ENCODE results near the gene KIF1B. TPM values are rescaled to one million over a fixed set of nuclear protein-coding genes. Genes with fewer than 3 reads are reported as not detected.
A peak's percentile ranks its signal among the peaks of the same experiment; 100 is the strongest.

The KIF1B gene
- total RNA-seq, 1 donor from 2014 or later = 78.4 TPM

DNA sequence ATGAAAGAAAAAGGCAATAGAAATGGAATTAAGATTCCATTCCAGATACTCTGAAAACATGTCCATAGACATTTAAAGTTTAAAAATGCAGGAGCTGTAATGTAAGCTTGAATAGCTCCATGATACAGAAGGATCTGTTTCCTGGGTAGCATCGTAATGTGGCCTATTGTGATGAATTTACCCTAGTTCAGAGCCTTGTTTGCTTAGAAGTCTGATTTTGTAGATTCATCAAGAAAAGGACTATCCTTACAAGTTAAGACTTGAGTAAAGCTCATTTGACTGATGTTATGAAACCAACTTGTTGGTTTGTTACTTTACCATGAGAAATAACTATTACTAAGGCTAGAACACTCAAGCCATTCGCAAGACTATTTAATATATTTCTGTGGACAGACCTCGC lies 55.5 kb downstream of the KIF1B start:
- peaks cover 83% of the 10 kb centered on the region for H3K36me3 ChIP-seq
- H3K9me3 ChIP-seq (replicated peaks) = no peaks in the 10 kb centered on the region
- no peak for DNase-seq
- no peak overlapping the region for H3K4me3 ChIP-seq
- no peaks in the 10 kb centered on the region for H3K27me3 ChIP-seq (ENCODE audit: low read depth)
- H3K27ac ChIP-seq (replicated peaks) = no peak overlapping the region
- intact Hi-C loops (cut with micrococcal nuclease) = no loop called here
- H3K4me1 ChIP-seq = peaks cover 14% of the 10 kb centered on the region
- TF ChIP-seq, protein P1, sequence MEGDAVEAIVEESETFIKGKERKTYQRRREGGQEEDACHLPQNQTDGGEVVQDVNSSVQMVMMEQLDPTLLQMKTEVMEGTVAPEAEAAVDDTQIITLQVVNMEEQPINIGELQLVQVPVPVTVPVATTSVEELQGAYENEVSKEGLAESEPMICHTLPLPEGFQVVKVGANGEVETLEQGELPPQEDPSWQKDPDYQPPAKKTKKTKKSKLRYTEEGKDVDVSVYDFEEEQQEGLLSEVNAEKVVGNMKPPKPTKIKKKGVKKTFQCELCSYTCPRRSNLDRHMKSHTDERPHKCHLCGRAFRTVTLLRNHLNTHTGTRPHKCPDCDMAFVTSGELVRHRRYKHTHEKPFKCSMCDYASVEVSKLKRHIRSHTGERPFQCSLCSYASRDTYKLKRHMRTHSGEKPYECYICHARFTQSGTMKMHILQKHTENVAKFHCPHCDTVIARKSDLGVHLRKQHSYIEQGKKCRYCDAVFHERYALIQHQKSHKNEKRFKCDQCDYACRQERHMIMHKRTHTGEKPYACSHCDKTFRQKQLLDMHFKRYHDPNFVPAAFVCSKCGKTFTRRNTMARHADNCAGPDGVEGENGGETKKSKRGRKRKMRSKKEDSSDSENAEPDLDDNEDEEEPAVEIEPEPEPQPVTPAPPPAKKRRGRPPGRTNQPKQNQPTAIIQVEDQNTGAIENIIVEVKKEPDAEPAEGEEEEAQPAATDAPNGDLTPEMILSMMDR (IDR thresholded peaks at IDR 0.05; ENCODE audit: borderline replicate concordance) = no peak

DNA sequence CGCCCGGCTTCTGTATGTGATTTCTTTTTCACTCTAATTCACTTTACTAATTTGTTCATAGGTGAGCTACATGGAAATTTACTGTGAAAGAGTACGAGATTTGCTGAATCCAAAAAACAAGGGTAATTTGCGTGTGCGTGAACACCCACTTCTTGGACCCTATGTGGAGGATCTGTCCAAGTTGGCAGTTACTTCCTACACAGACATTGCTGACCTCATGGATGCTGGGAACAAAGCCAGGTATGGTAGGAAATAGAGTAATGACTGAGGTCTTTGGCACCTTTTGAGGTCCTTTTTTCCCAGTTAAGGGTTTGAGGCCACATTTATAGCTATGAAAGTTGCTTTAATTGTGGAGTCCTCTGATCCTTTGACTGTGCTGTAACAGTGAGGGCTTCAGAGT lies 56.9 kb downstream of the KIF1B start:
- Histone ChIP-seq H3K27ac (replicated peaks) (peak overlapping the region; percentile 22), H3K4me3 (no peak overlapping the region), H3K27me3 (ENCODE audit: low read depth) (no peaks in the 10 kb centered on the region), H3K36me3 (peaks cover 75% of the 10 kb centered on the region), H3K4me1 (peaks cover 28% of the 10 kb centered on the region), H3K9me3 (replicated peaks) (no peaks in the 10 kb centered on the region)
- no peak for DNase-seq
- TF ChIP-seq, protein P1 (IDR thresholded peaks at IDR 0.05; ENCODE audit: borderline replicate concordance) = no peak
- intact Hi-C loops (cut with micrococcal nuclease) = no loop called here

DNA sequence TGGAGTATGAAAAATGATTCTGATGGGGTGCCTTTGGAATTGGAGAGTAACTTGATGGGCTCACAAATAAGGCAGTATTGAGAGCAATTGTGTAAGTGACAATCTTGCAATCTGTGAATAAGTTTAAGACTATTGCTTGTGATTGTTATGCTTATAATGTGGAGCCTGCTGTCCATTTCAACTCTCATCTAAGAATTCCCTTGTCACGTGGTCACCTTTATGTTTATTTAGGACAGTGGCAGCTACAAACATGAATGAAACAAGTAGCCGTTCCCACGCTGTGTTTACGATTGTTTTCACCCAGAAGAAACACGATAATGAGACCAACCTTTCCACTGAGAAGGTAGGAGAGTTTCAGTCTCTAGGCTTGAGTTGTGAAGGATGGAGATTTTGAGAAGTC lies 57.6 kb downstream of the KIF1B start:
- H3K27me3 ChIP-seq (ENCODE audit: low read depth) = no peaks in the 10 kb centered on the region
- no peaks in the 10 kb centered on the region for H3K9me3 ChIP-seq (replicated peaks)
- intact Hi-C loops (cut with micrococcal nuclease) = no loop called here
- H3K27ac ChIP-seq (replicated peaks) = peak overlapping the region; percentile 22
- H3K4me1 ChIP-seq = peaks cover 34% of the 10 kb centered on the region
- TF ChIP-seq, protein P1 (IDR thresholded peaks at IDR 0.05; ENCODE audit: borderline replicate concordance) = no peak
- H3K36me3 ChIP-seq = peaks cover 72% of the 10 kb centered on the region
- no peak overlapping the region for H3K4me3 ChIP-seq
- DNase-seq = no peak

DNA sequence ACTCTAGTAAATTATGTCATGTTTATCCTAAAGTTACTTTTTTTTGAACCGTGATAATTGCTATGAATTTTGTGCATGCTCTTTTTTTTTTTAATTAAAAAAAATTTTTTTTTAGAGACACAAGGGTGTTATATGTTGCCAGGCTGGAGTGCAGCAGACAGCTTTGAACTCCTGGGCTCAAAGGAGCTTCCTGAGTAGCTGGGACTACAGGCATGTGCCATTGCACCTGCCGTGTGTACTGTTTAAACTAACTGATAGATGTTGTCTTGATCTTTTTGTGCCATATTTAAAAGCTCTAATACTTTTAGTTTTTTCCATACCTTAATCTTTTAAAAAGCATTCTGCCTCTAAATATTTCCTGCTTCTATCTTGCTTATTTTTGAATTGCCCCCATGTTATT lies 60.7 kb downstream of the KIF1B start:
- Histone ChIP-seq H3K9me3 (replicated peaks) (no peaks in the 10 kb centered on the region), H3K4me1 (peaks cover 37% of the 10 kb centered on the region), H3K36me3 (peaks cover 62% of the 10 kb centered on the region), H3K27me3 (ENCODE audit: low read depth) (no peaks in the 10 kb centered on the region), H3K4me3 (no peak overlapping the region), H3K27ac (replicated peaks) (no peak overlapping the region)
- intact Hi-C loops (cut with micrococcal nuclease) = no loop called here
- no peak for DNase-seq
- TF ChIP-seq, protein P1 (IDR thresholded peaks at IDR 0.05; ENCODE audit: borderline replicate concordance) = no peak

DNA sequence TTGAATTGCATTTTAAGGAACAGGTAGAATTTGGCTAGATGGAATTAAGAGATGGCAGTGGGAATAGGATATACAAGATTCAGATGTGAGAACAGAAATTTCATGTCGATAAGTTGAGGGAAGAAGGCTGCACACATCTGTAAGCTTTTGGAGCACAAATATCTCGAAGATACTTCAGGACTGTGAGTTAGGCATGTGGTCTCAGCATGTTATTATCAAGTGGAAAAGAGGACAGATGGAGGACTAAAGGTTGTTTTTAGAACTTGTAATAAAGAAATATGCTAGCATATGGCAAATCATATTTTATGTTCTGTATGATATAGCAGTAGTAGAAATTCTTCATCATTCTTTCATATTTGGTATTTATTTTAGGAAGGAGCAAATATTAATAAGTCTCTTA lies 61.5 kb downstream of the KIF1B start:
- TF ChIP-seq, protein P1 (IDR thresholded peaks at IDR 0.05; ENCODE audit: borderline replicate concordance) = no peak
- Histone ChIP-seq H3K9me3 (replicated peaks) (no peaks in the 10 kb centered on the region), H3K27me3 (ENCODE audit: low read depth) (no peaks in the 10 kb centered on the region), H3K4me3 (no peak overlapping the region), H3K27ac (replicated peaks) (peak overlapping the region; percentile 20), H3K4me1 (peaks cover 37% of the 10 kb centered on the region), H3K36me3 (peaks cover 67% of the 10 kb centered on the region)
- intact Hi-C loops (cut with micrococcal nuclease) = no loop called here
- DNase-seq = no peak

DNA sequence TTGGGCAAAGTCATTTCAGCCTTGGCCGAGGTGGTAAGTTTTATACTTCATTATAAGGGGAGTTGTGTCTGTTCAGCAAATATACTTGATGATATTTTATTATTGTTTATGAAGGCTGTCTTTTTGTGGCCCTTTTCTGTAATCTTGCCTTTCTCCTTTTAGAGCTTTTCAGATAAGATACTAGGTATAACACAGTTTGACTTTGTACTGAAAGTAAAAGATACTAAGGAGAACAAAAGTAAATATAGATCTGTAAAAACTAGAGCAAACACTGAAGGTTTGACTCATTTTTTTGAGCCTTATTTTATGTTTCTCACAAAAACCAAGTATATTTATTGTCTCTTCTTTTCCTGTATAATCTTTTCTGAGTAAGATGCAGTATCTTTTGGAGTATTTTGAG lies 61.9 kb downstream of the KIF1B start:
- Histone ChIP-seq H3K9me3 (replicated peaks) (no peaks in the 10 kb centered on the region), H3K27ac (replicated peaks) (peak overlapping the region; percentile 20), H3K4me3 (no peak overlapping the region), H3K36me3 (peaks cover 67% of the 10 kb centered on the region), H3K4me1 (peaks cover 33% of the 10 kb centered on the region), H3K27me3 (ENCODE audit: low read depth) (no peaks in the 10 kb centered on the region)
- no peak for DNase-seq
- TF ChIP-seq, protein P1 (IDR thresholded peaks at IDR 0.05; ENCODE audit: borderline replicate concordance) = no peak
- intact Hi-C loops (cut with micrococcal nuclease) = no loop called here
